Activated naive CD4-positive, alpha-beta T cell treated with anti-CD3 and anti-CD28 coated beads, Interleukin-2, amount 10 ng/mL, durations not matched to agents 7 days and 5 days (primary cell): ENCODE results near the gene RAB40C.

Experiments
- CTCF ChIA-PET: fragments of 350-600 bp; sonication (Branson Sonifier 250); formaldehyde crosslinking; loops from one replicate; lab custom pipeline; 2021; ENCODE audit warnings: antibody characterized with exemption; lab: Charles Lee
- DNase-seq: peaks from one replicate; pipeline ENCODE4 v3.0.0-alpha.2; 2020
- H3K27ac Mint-ChIP-seq: one replicate; pipeline ENCODE4 v1.8.0; 2021; ENCODE audit warnings: mild to moderate bottlenecking, moderate library complexity, mixed read lengths
- H3K27me3 Mint-ChIP-seq: one replicate; pipeline ENCODE4 v1.8.0; 2021; ENCODE audit warnings: mild to moderate bottlenecking, mixed read lengths
- H3K36me3 Mint-ChIP-seq: one replicate; pipeline ENCODE4 v1.8.0; 2021; ENCODE audit warnings: mixed read lengths
- H3K4me1 Mint-ChIP-seq: one replicate; pipeline ENCODE4 v1.8.0; 2021; ENCODE audit warnings: mixed read lengths
- H3K4me3 Mint-ChIP-seq: one replicate; pipeline ENCODE4 v1.8.0; 2021; ENCODE audit warnings: mild to moderate bottlenecking, moderate library complexity, mixed read lengths
- H3K9me3 Mint-ChIP-seq: one replicate; pipeline ENCODE4 v1.8.0; 2021; ENCODE audit warnings: mixed read lengths

The RAB40C gene

GRCh38 chr16:662095-662494 is 72.2 kb downstream of the RAB40C start:
- Mint-ChIP-seq H3K27ac (no peak overlapping the region), H3K36me3 (no peaks in the 10 kb centered on the region), H3K4me1 (peaks cover 5% of the 10 kb centered on the region), H3K27me3 (no peaks in the 10 kb centered on the region), H3K9me3 (no peaks in the 10 kb centered on the region), H3K4me3 (no peak overlapping the region)
- DNase-seq, result no peak
- CTCF ChIA-PET, result no interaction called here

- H3K4me1 Mint-ChIP-seq, result peaks cover 8% of the 10 kb centered on the region
- H3K9me3 Mint-ChIP-seq, result no peaks in the 10 kb centered on the region
- CTCF ChIA-PET, result no interaction called here
- H3K36me3 Mint-ChIP-seq, result no peaks in the 10 kb centered on the region
- H3K27me3 Mint-ChIP-seq, result no peaks in the 10 kb centered on the region
- no peak overlapping the region for H3K27ac Mint-ChIP-seq
- no peak for DNase-seq
- no peak overlapping the region for H3K4me3 Mint-ChIP-seq
Measured at GRCh38 chr16:662597-662996, 72.7 kb downstream of the RAB40C start.

GRCh38 chr16:666572-666971 is 76.7 kb downstream of the RAB40C start:
- CTCF ChIA-PET, result no interaction called here
- Mint-ChIP-seq H3K36me3 (peaks cover 2% of the 10 kb centered on the region), H3K4me1 (peaks cover 13% of the 10 kb centered on the region), H3K4me3 (no peak overlapping the region), H3K27me3 (no peaks in the 10 kb centered on the region), H3K9me3 (no peaks in the 10 kb centered on the region), H3K27ac (no peak overlapping the region)
- DNase-seq, result no peak

- no peaks in the 10 kb centered on the region for H3K9me3 Mint-ChIP-seq
- H3K4me3 Mint-ChIP-seq, result peak overlapping the region; percentile 79
Measured at GRCh38 chr16:667113-667779, 77.4 kb downstream of the RAB40C start.

GRCh38 chr16:667780-668518 is 78.1 kb downstream of the RAB40C start, which contains the start of gene RHOT2:
RHOT2 (plus strand) TSS chr16:668132; CDS start chr16:668200, 68 bp downstream.
- CTCF ChIA-PET, result interaction anchor here (1.2 to 1.4 kb wide), 3 partner anchors 13 to 74 kb away, joined by 4 to 6 read pairs (median 5); no protein-coding TSS in a partner anchor
- no peaks in the 10 kb centered on the region for H3K9me3 Mint-ChIP-seq
- H3K4me1 Mint-ChIP-seq, result peaks cover 13% of the 10 kb centered on the region
- peak; percentile 94 for DNase-seq
- peaks cover 4% of the 10 kb centered on the region for H3K36me3 Mint-ChIP-seq
- peak within 1 kb of the TSS; percentile 84 for H3K27ac Mint-ChIP-seq
- peak within 1 kb of the TSS; percentile 79 for H3K4me3 Mint-ChIP-seq
- no peaks in the 10 kb centered on the region for H3K27me3 Mint-ChIP-seq

More at GRCh38 chr16:667113-667779, 77.4 kb downstream of the RAB40C start:
- no peak for DNase-seq
- no peaks in the 10 kb centered on the region for H3K27me3 Mint-ChIP-seq
- CTCF ChIA-PET, result interaction anchor here (1.2 to 1.4 kb wide), 3 partner anchors 14 to 75 kb away, joined by 4 to 6 read pairs (median 5); no protein-coding TSS in a partner anchor
- H3K36me3 Mint-ChIP-seq, result peaks cover 2% of the 10 kb centered on the region
- H3K27ac Mint-ChIP-seq, result peak overlapping the region; percentile 84
- H3K4me1 Mint-ChIP-seq, result peaks cover 13% of the 10 kb centered on the region

- DNase-seq, result peak; percentile 47
- H3K27me3 Mint-ChIP-seq, result no peaks in the 10 kb centered on the region
Measured at GRCh38 chr16:668519-669171, 78.8 kb downstream of the RAB40C start.

GRCh38 chr16:669666-670065 is 79.8 kb downstream of the RAB40C start:
- DNase-seq, result no peak
- H3K4me3 Mint-ChIP-seq, result peak overlapping the region; percentile 61
- H3K4me1 Mint-ChIP-seq, result peaks cover 13% of the 10 kb centered on the region
- no peak overlapping the region for H3K27ac Mint-ChIP-seq
- no peaks in the 10 kb centered on the region for H3K9me3 Mint-ChIP-seq
- H3K36me3 Mint-ChIP-seq, result peaks cover 7% of the 10 kb centered on the region
- CTCF ChIA-PET, result no interaction called here
- peaks cover under 1% of the 10 kb centered on the region for H3K27me3 Mint-ChIP-seq

More at GRCh38 chr16:668519-669171, 78.8 kb downstream of the RAB40C start:
- Mint-ChIP-seq H3K4me3 (peak overlapping the region; percentile 79), H3K9me3 (no peaks in the 10 kb centered on the region), H3K36me3 (peaks cover 7% of the 10 kb centered on the region), H3K27ac (peak overlapping the region; percentile 78), H3K4me1 (peaks cover 13% of the 10 kb centered on the region)
- CTCF ChIA-PET, result interaction anchor here (1.4 kb wide), 2 partner anchors 13 to 19 kb away, joined by 5 to 6 read pairs; no protein-coding TSS in a partner anchor

GRCh38 chr16:670485-671352 is 80.9 kb downstream of the RAB40C start:
- CTCF ChIA-PET, result no interaction called here
- DNase-seq, result no peak
- Mint-ChIP-seq H3K27me3 (peaks cover 12% of the 10 kb centered on the region), H3K4me3 (peak overlapping the region; percentile 61), H3K4me1 (peaks cover 13% of the 10 kb centered on the region), H3K36me3 (peaks cover 7% of the 10 kb centered on the region), H3K27ac (no peak overlapping the region), H3K9me3 (no peaks in the 10 kb centered on the region)

- Mint-ChIP-seq H3K27me3 (peaks cover 20% of the 10 kb centered on the region), H3K27ac (no peak overlapping the region), H3K9me3 (no peaks in the 10 kb centered on the region), H3K4me1 (peaks cover 14% of the 10 kb centered on the region), H3K4me3 (no peak overlapping the region), H3K36me3 (peaks cover 7% of the 10 kb centered on the region)
- CTCF ChIA-PET, result no interaction called here
- no peak for DNase-seq
Measured at GRCh38 chr16:671353-672131, 81.7 kb downstream of the RAB40C start.

- DNase-seq, result no peak
- peaks cover 7% of the 10 kb centered on the region for H3K36me3 Mint-ChIP-seq
- H3K9me3 Mint-ChIP-seq, result no peaks in the 10 kb centered on the region
- H3K27ac Mint-ChIP-seq, result no peak overlapping the region
- H3K4me1 Mint-ChIP-seq, result peaks cover 20% of the 10 kb centered on the region
- H3K27me3 Mint-ChIP-seq, result peaks cover 28% of the 10 kb centered on the region
- no peak overlapping the region for H3K4me3 Mint-ChIP-seq
- CTCF ChIA-PET, result no interaction called here
Measured at GRCh38 chr16:672371-672770, 82.5 kb downstream of the RAB40C start.

- H3K27me3 Mint-ChIP-seq, result peaks cover 29% of the 10 kb centered on the region
- H3K4me3 Mint-ChIP-seq, result no peak overlapping the region
- H3K36me3 Mint-ChIP-seq, result peaks cover 7% of the 10 kb centered on the region
- H3K27ac Mint-ChIP-seq, result no peak overlapping the region
- CTCF ChIA-PET, result no interaction called here
- no peaks in the 10 kb centered on the region for H3K9me3 Mint-ChIP-seq
- no peak for DNase-seq
- H3K4me1 Mint-ChIP-seq, result peaks cover 16% of the 10 kb centered on the region
Measured at GRCh38 chr16:672851-673250, 83.0 kb downstream of the RAB40C start.

GRCh38 chr16:673399-673991 is 83.6 kb downstream of the RAB40C start:
- CTCF ChIA-PET, result no interaction called here
- H3K9me3 Mint-ChIP-seq, result no peaks in the 10 kb centered on the region
- no peak overlapping the region for H3K27ac Mint-ChIP-seq
- no peak overlapping the region for H3K4me3 Mint-ChIP-seq
- H3K4me1 Mint-ChIP-seq, result peaks cover 16% of the 10 kb centered on the region
- peaks cover 29% of the 10 kb centered on the region for H3K27me3 Mint-ChIP-seq
- no peak for DNase-seq
- peaks cover 7% of the 10 kb centered on the region for H3K36me3 Mint-ChIP-seq
